SKM-1 treated with dmso at 0.1 percent for 144 hours (cell line): ENCODE results near the gene POLE.

Experiments used
- DNase-seq: peaks from one replicate; lab custom pipeline; 2025; ENCODE audit not compliant: unreplicated experiment; lab: John Stamatoyannopoulos, UW

The POLE gene

DNA sequence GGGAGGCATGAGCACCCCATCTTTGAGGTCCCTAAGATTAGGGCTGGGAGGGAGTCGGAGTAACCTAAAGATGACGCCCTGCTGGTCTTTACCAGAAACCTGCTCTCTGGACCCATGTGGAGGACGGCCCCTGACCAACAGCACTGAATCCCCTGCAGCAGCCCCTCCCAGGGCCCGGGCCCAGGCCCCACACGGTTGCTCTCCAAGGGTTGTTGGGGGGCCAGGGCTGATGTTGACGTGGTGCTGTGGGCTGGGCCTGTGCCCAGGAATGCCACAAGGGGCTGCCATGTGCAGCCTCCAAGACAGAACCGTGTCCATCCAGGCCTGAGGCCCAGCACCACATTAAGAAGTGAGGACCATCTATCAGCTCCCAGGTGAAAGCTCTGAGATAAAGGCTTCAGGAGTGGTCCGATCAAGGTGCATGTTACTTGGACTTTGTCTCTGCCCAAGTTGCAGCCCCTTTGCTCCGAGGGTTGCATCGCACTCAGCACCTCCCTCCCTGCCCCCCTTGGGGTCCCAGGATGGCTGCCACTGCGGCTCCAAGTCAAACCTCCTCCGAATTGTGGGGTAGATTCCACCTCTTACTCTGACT, 106.3 kb downstream of the POLE start:
- DNase-seq = no peak

DNA sequence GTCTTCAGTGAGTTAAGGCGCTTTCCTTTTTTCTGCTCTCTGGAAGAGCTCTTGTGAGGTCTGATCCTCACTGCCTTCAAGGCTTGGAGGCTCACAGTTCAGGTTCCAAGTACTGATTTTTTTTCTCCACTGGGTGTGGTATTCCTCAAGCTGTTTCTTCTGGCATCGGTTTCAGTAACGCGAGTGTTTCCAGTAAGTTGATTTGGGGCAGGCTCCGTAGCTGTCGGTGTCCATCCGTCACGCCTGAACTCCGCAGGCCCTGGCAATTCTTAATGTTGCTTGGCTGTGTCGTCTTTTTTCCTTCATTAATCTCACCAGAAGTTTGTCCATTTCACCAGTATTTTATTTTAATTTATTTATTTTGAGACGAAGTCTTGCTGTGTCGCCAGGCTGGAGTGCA, 107.4 kb downstream of the POLE start:
- DNase-seq = no peak

DNA sequence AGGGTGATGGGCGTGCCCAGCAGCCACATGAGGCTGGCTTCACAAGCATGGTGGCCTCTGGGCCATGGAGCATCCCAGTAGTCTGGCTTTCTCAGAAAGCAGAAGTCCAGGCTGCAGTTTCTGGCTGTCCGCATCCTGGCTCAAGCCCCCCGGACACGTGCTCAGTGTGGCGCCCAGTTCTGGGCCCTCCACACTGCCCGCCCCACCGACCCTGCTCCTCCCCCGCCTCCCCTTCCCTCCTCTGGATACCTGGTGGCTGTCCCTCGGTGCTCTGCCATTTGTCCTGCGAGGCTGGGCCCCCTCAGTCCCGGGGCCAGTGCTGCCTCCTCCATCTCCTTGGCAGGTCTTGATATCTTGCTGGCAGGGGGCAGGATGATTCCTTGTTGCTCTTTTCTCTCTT, 108.3 kb downstream of the POLE start:
- DNase-seq = no peak

GRCh38 chr12:132578118-132578517, 109.0 kb downstream of the POLE start:
- no peak for DNase-seq

DNA sequence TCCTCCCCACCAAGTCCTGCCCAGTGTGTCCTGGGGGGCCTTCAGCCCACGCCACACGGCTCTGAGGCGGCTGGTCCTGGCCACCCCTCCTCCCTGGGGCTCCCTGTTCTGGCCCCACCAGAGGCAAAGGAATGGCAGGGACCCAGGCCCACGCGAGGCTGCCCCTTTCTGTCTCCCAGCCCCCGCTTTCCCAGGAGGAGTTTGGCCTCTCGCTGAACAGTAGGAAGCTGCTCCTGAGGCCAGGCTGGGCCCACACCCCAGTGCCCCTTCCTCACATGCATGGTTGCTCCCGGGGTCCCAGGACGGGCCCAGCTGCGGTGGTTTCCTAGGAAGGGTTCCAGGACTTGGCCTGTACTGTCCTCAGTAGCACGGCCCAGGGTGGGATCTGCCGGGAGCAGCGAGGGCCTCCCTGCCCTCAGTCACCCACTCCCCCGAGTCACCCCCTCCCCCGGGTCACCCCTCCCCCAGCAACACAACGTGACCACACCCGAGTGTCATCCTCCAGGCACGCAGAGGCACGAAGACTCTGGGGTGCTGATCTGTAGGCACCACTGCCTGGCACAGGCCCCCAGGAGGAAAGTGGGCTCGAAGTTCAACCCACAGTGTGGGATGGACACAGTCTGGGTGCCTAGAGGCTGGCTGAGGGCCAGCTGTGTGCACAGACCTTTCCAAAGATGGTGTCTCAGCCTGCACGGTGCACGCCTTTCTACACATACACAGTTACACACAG, 109.8 kb downstream of the POLE start:
- no peak for DNase-seq

GRCh38 chr12:132576701-132577100, 110.4 kb downstream of the POLE start:
- DNase-seq = no peak

DNA sequence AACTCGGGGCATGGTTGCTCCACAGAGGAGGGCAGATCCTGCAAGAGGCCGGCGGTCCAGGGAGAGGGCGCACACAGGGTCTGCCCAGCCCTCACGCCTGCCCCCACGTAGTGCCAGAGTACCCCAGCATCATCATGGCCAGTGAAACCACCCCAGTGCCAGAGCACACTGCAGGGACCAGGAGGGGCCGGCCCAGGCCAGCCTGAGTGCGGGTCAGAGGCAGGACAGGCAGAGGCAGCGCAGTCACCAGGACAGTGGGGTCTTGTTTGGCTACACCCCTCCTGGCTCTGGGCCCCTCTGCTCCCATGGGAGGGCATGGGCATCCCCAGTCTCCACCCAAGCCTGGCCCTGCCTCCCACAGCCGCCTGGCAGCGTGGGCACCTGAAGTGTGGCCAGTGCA, 111.5 kb downstream of the POLE start:
- DNase-seq = no peak

- DNase-seq = no peak
Measured at GRCh38 chr12:132574271-132574996, 112.7 kb downstream of the POLE start.
